Neutrophil (primary cell): Measurements from ENCODE around the gene XXYLT1.

Experiments used
- H3K27ac ChIP-seq: fragments of 200-600 bp; sonication (generic); 2 replicates; pipeline ENCODE4 v1.5.1; 2016; ENCODE audit warnings: mild to moderate bottlenecking, moderate library complexity
- H3K27me3 ChIP-seq: fragments of 200-600 bp; sonication (generic); 2 replicates; pipeline ENCODE4 v1.6.0; 2016; ENCODE audit warnings: mild to moderate bottlenecking
- H3K36me3 ChIP-seq: fragments of 200-600 bp; sonication (generic); 2 replicates; pipeline ENCODE4 v1.5.1; 2017
- H3K4me1 ChIP-seq, 2 experiments: fragments of 200-600 bp in 1 of 2; sonication (generic) in 1 of 2; 1 replicate in 1 of 2; 2 replicates in 1 of 2; pipeline versions ENCODE4 v1.5.1 to v1.6.1; 2013 to 2016; ENCODE audit warnings: low read depth in 1 of 2, low read length in 1 of 2, mild to moderate bottlenecking in 1 of 2, moderate library complexity in 1 of 2; ENCODE audit not compliant: control insufficient read depth in 1 of 2, insufficient read depth in 1 of 2
- H3K4me3 ChIP-seq, 2 experiments: fragments of 200-600 bp in 1 of 2; sonication (generic) in 1 of 2; 1 replicate in 1 of 2; 2 replicates in 1 of 2; pipeline ENCODE4 v1.5.1; 2013 to 2016; ENCODE audit warnings: low read depth in 1 of 2, low read length in 1 of 2, mild to moderate bottlenecking in 1 of 2, moderate library complexity in 1 of 2
- H3K9me3 ChIP-seq: fragments of 200-600 bp; sonication (generic); 2 replicates; pipeline ENCODE4 v1.5.1; 2016
- TF ChIP-seq, protein P1 (sequence below): fragments of 200-600 bp; sonication (generic); IDR thresholded peaks from 2 replicates; pipeline ENCODE4 v1.5.1; 2016; ENCODE audit warnings: antibody characterized with exemption

XXYLT1 gene

DNA sequence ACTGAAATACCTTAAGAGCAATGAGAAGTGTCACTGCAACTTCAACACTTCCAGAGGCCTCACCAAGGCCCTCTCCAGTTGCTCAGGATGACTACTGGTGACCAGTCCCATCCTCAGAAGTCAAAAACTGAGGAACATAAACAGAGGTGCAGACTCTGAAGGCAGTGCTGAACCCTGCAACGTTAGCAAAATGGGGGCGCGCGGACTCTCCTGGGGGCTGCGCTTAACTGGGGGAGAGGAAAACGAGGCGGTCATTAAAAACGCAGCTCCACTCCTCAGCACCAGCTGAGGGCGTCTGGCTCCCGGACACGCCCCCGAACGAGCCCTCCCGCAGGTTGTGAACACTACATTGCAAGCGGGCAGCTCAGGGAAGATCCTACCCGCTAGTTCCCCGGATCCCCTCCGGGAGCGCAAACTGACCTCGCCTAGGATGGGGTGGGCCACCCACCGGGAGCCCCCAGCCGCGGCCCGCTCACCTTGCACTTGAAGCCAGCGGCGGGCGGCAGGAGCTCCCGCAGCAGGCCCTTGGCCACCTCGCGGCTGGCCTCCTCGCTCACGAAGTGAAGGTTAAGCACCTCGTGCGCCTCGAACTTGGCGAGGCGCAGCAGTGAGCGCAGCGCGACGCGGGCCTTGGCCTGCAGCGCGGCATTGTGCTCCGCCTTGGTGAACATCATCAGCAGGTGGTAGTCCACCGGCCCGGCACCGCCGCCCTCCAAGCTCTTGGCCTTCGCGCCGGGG, 711 bp downstream of the XXYLT1 start:
- TF ChIP-seq, protein P1, sequence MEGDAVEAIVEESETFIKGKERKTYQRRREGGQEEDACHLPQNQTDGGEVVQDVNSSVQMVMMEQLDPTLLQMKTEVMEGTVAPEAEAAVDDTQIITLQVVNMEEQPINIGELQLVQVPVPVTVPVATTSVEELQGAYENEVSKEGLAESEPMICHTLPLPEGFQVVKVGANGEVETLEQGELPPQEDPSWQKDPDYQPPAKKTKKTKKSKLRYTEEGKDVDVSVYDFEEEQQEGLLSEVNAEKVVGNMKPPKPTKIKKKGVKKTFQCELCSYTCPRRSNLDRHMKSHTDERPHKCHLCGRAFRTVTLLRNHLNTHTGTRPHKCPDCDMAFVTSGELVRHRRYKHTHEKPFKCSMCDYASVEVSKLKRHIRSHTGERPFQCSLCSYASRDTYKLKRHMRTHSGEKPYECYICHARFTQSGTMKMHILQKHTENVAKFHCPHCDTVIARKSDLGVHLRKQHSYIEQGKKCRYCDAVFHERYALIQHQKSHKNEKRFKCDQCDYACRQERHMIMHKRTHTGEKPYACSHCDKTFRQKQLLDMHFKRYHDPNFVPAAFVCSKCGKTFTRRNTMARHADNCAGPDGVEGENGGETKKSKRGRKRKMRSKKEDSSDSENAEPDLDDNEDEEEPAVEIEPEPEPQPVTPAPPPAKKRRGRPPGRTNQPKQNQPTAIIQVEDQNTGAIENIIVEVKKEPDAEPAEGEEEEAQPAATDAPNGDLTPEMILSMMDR = no peak
- Histone ChIP-seq H3K4me3 (peak overlapping the region; percentile 94 to 98), H3K27me3 (no peaks in the 10 kb centered on the region), H3K9me3 (no peaks in the 10 kb centered on the region), H3K27ac (peak overlapping the region; percentile 81), H3K36me3 (peaks cover 7% of the 10 kb centered on the region), H3K4me1 (peaks cover 26 to 29% of the 10 kb centered on the region in 2 experiments)

DNA sequence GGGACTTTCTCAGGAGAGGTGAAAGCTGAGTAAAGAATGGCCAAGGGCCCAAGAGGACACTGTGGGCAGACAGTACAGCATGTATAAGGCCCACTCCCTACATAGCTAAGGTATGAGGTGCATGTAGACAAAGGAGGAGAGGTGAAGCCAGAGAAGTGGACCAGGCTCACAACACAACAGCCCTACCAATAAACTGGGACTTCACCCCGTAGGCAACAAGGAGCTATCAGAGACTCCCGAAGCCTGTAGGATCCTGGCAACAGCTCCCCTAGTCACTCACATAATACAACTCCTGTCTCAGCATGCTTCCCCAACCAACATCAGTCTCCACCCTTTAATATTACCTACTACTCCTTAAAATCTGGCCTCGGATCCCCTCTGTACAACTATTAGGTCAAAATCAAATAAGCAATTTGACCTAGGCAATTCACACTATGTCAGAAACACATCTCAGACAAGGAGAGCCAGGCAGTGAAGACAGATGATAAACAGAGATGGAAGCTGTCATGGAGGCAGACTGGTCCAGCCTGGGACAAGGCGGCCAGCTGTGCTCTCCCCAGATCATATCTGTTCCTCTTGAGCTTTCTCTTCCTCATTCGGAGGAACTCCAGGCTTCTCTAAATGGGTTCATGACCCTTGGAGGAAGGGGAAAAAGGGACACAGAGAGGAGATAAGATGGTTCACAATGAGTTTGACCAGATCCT, 1.4 kb downstream of the XXYLT1 start:
- H3K9me3 ChIP-seq = no peaks in the 10 kb centered on the region
- TF ChIP-seq, protein P1 = no peak
- no peaks in the 10 kb centered on the region for H3K27me3 ChIP-seq
- H3K4me3 ChIP-seq = peak overlapping the region; percentile 94 to 98
- H3K4me1 ChIP-seq = peaks cover 30 to 31% of the 10 kb centered on the region in 2 experiments
- H3K27ac ChIP-seq = peak overlapping the region; percentile 81
- peaks cover 3% of the 10 kb centered on the region for H3K36me3 ChIP-seq

DNA sequence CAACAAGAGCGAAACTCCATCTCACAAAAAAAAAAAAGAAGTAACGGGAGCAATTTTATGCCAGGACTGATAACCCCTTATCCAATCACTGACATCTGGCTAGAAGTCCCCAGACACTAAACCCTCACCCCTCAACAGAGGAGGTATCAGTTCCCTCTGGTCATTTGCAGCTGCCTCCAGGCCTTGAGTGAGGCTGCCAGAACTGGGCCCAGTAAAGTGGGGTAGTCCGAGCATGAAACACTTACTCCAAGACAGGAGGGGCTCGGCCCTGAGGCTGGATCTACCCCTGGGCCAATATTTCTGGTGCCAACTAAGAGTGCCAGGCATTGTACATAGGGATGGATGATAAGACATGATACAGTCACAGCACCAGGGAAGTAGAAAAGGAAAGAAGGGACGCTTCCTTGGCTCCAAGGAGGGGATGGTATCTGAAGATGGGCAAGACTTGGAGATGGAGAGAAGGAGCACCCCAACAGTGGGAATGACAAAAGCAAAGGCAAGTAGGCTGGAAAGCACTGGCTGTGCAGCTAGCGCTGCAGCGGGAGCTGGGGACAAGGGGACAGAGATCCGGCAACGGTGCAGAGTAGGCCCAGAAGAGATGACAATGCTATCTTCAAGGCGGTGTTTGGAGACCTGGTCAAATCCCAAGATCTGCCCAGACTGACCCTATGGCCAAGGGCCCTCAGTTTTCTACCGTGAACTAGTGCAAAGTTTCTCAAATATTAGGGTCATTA, 2.2 kb downstream of the XXYLT1 start:
- Histone ChIP-seq H3K4me3 (no peak overlapping the region), H3K36me3 (no peaks in the 10 kb centered on the region), H3K27ac (no peak overlapping the region), H3K4me1 (peaks cover 38 to 39% of the 10 kb centered on the region in 2 experiments), H3K9me3 (no peaks in the 10 kb centered on the region), H3K27me3 (no peaks in the 10 kb centered on the region)
- TF ChIP-seq, protein P1 = no peak

DNA sequence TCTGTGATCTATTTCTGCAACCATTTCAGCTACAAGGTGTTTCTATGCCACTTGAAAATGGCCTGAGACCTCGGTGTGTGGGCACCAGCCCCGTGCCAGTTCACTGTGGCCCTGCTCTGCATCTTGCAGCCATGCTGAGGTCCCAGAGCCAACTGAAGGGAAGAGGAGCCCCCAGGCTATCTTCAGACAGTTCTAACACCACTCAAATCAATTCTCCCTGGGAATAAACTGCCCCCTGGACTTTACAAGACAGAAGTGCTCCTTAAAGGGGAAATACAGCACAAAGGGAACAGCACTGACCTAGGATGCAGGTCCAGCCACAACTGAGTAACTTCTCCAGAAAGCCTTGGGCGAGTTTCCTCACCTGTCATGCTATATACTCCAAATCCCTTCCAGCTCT, 3.9 kb downstream of the XXYLT1 start:
- peaks cover 52 to 55% of the 10 kb centered on the region in 2 experiments for H3K4me1 ChIP-seq
- no peaks in the 10 kb centered on the region for H3K36me3 ChIP-seq
- TF ChIP-seq, protein P1 = no peak
- H3K27me3 ChIP-seq = no peaks in the 10 kb centered on the region
- H3K4me3 ChIP-seq = no peak overlapping the region
- no peaks in the 10 kb centered on the region for H3K9me3 ChIP-seq
- no peak overlapping the region for H3K27ac ChIP-seq

DNA sequence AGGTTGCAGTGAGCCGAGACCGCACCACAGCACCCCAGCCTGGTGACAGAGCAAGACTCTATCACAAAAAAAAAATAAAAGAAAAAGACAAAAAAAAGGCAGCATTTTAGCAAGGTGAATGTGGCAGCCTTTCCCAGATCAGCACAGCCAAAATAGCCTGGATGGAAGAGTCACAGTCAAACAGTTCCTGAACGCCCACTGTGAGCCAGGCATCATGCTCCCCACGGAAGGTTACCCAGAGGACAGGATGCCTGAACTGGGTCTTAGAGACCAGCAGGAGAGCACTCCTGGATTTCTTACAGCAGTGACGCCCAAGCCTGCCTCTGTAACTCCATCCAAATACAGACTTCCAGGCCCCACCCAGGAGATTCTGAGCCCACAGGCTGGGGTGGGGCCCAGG, 4.5 kb downstream of the XXYLT1 start:
- no peak overlapping the region for H3K4me3 ChIP-seq
- no peaks in the 10 kb centered on the region for H3K9me3 ChIP-seq
- no peak overlapping the region for H3K27ac ChIP-seq
- H3K4me1 ChIP-seq = peaks cover 51 to 55% of the 10 kb centered on the region in 2 experiments
- no peaks in the 10 kb centered on the region for H3K27me3 ChIP-seq
- TF ChIP-seq, protein P1 = no peak
- H3K36me3 ChIP-seq = no peaks in the 10 kb centered on the region
